ENCODE data around the gene MOBP. TPM values are rescaled to one million over a fixed set of nuclear protein-coding genes. Genes with fewer than 3 reads are reported as not detected.

The MOBP gene
- total RNA-seq, 3 donors from 2014 or later: under 0.01 TPM; not detected in 2

- no peak for TF ChIP-seq CTCF (IDR thresholded peaks at IDR 0.05)
- TF ChIP-seq POLR2A (IDR thresholded peaks at IDR 0.05): no peak
- no peak for TF ChIP-seq POLR2AphosphoS5 (IDR thresholded peaks at IDR 0.05)
- Histone ChIP-seq H3K9me3 (peaks cover 0 to 6% of the 10 kb centered on the region in 2 donors), H3K27ac (no peak overlapping the region), H3K4me1 (no peaks in the 10 kb centered on the region), H3K27me3 (no peaks in the 10 kb centered on the region), H3K4me3 (no peak overlapping the region), H3K36me3 (no peaks in the 10 kb centered on the region)
- intact Hi-C loops (cut with DNase I; ENCODE audit: low total_unique reads): no loop called here
- no peak for DNase-seq (ENCODE audit: low spot score in 2 of 2)
Observed at GRCh38 chr3:39550354-39551051, 83.0 kb downstream of the MOBP start.

Other genes with a start within 250 kb of the MOBP start
- gene CX3CR1, start 187.6 kb upstream of the MOBP start, total RNA-seq: 1 to 10 TPM in 2 of 3 donors, under 1 TPM in 1; 0.32 to 2.8 (median 1.3) TPM
- gene CCR8, start 138.0 kb upstream of the MOBP start, total RNA-seq: not detected
- 10 to 100 TPM; 28.2 to 31.6 (median 30.9) TPM for gene SLC25A38, start 84.3 kb upstream of the MOBP start, total RNA-seq
- 1,000 to 10,000 TPM in 2 of 3 donors, 100 to 1,000 TPM in 1; 852 to 1,731 (median 1,290) TPM for gene RPSA, start 61.0 kb upstream of the MOBP start, total RNA-seq